ENCODE data around the gene TUBA4B.

DNA sequence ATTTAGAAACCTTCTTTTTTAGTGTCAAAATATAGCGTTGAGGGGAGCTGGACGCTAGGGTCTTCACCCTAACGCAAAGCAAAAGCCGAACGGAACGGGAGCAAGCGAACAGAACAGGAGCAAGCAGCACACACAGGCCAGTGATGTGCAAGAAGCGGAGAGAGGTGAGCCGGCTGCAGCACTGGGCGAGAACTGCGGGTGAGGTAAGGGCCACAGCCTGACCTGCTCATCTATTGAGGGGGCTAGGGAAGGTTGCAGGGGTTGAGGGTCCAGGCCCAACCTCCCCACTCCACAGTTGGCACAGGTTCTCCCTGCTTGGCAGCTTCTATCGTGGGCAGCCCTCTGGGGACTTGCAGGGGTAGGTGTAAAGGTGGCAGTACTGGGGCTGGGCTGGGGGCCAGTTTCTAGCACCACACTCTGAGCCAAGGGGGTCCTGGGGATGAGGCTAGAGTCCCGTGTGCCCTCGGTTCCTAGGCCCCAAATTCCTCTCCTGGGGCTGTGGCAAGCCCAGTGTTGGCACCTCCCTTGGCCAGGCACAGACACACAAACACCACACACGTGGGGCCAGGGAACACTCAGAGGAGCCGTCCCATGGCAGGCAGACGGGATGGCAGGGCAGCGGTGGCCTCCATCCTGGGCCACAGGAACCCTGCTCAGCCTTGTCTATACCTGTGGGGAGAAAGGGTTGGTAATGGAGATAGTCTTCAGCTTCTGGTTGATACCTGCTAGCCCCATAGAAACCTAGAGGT is 33.1 kb upstream of the TUBA4B start:
- TF ChIP-seq POLR2AphosphoS5 (IDR thresholded peaks at IDR 0.05; ENCODE audit: low read depth) (no peak), CTCF (IDR thresholded peaks at IDR 0.05; ENCODE audit: insufficient read depth, low read length) (no peak), REST (IDR thresholded peaks at IDR 0.05; ENCODE audit: insufficient replicate concordance, low read depth) (no peak), GABPA (IDR thresholded peaks at IDR 0.05; ENCODE audit: low read depth) (no peak)
